ENCODE results near the gene GABRG3.

DNA sequence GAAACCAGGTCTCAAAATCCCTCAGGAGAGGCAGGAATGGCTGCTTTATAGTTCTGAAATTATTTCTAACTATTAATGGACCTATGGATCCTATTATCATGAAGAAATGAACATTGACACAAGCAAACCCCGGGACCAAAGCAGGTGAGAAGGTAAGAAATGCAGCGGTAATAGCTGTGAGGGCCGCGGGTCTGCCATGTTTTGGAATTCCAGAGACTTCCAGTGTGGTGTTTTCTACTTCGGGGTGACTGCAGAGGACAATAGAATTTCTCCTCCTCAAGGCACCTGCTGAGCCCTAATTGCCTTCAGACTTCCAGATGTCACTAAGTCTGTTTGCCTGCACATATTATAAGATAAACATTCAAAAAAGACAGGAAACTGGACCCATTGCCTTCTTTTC lies 437.4 kb downstream of the GABRG3 start:
- TF ChIP-seq BHLHE40 (IDR thresholded peaks at IDR 0.05; ENCODE audit: low read depth, low read length) (no peak), POLR2A (IDR thresholded peaks at IDR 0.05; ENCODE audit: low read depth, low read length) (no peak), MAFK (IDR thresholded peaks at IDR 0.05; ENCODE audit: low read depth, low read length) (no peak), NFE2L2 (IDR thresholded peaks at IDR 0.05; ENCODE audit: low read depth, low read length) (no peak), RCOR1 (IDR thresholded peaks at IDR 0.05; ENCODE audit: insufficient replicate concordance, low read length) (no peak), MXI1 (IDR thresholded peaks at IDR 0.05; ENCODE audit: borderline replicate concordance, low read depth, low read length) (no peak)
- TF ChIP-seq, protein P1, sequence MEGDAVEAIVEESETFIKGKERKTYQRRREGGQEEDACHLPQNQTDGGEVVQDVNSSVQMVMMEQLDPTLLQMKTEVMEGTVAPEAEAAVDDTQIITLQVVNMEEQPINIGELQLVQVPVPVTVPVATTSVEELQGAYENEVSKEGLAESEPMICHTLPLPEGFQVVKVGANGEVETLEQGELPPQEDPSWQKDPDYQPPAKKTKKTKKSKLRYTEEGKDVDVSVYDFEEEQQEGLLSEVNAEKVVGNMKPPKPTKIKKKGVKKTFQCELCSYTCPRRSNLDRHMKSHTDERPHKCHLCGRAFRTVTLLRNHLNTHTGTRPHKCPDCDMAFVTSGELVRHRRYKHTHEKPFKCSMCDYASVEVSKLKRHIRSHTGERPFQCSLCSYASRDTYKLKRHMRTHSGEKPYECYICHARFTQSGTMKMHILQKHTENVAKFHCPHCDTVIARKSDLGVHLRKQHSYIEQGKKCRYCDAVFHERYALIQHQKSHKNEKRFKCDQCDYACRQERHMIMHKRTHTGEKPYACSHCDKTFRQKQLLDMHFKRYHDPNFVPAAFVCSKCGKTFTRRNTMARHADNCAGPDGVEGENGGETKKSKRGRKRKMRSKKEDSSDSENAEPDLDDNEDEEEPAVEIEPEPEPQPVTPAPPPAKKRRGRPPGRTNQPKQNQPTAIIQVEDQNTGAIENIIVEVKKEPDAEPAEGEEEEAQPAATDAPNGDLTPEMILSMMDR (conservative IDR thresholded peaks at IDR 0.05; ENCODE audit: low read depth, low read length), result no peak
- TF ChIP-seq, protein P2, sequence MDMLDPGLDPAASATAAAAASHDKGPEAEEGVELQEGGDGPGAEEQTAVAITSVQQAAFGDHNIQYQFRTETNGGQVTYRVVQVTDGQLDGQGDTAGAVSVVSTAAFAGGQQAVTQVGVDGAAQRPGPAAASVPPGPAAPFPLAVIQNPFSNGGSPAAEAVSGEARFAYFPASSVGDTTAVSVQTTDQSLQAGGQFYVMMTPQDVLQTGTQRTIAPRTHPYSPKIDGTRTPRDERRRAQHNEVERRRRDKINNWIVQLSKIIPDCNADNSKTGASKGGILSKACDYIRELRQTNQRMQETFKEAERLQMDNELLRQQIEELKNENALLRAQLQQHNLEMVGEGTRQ (IDR thresholded peaks at IDR 0.05; ENCODE audit: low read depth, low read length), result no peak

Data from IMR-90 (cell line).